HepG2 (cell line): ENCODE data around the gene FCRLA. TPM values are rescaled to one million over a fixed set of nuclear protein-coding genes. Genes with fewer than 3 reads are reported as not detected.
A peak's percentile ranks its signal among the peaks of the same experiment; 100 is the strongest.

ENCODE experiments used
- ATAC-seq: fragments of 200-7000 bp; cut with Tn5 transposase; 3 replicates; pipeline ENCODE4 v1.9.1; 2020; ENCODE audit warnings: mild to moderate bottlenecking, moderate library complexity
- BruUV-seq: library from RNA; stranded (reverse); fragments of 400-500 nt; replicated peaks from 2 replicates; lab custom pipeline; 2021; lab: Mats Ljungman, UMichigan
- CTCF ChIA-PET: fragments of 300-600 bp; formaldehyde crosslinking; extraction: SDS; loops from one replicate; lab custom pipeline; 2021; ENCODE audit warnings: low total read pairs, inconsistent platforms, low intra/inter-chr PET ratio; lab: Yijun Ruan, JAX
- POLR2A ChIA-PET: fragments of 350-600 bp; sonication (Branson Sonifier 250); formaldehyde crosslinking; loops from one replicate; lab custom pipeline; 2020; ENCODE audit warnings: antibody characterized with exemption, inconsistent platforms; lab: Yijun Ruan, JAX
- DNase-seq: peaks from one replicate; pipeline ENCODE4 v3.0.0-alpha.2; 2015; ENCODE audit warnings: low spot score
- FAIRE-seq: peaks from 3 replicates; lab custom pipeline; 2011; peaks lifted over from hg19 to GRCh38; lab: Jason Lieb, UNC
- H2AFZ ChIP-seq: one replicate; pipeline ENCODE4 v1.6.1; 2011; ENCODE audit warnings: low read length, inconsistent platforms
- H3K27ac ChIP-seq: fragments of 300-600 bp; 3 replicates; pipeline ENCODE4 v1.8.0; 2011; ENCODE audit warnings: mixed run types, mild to moderate bottlenecking, mixed read lengths, low read length, inconsistent platforms; ENCODE audit not compliant: insufficient read depth; ENCODE audit errors: extremely low read length
- H3K27me3 ChIP-seq, 2 experiments: fragments of 200-600 bp in 1 of 2; 2 replicates in 1 of 2; 3 replicates in 1 of 2; pipeline versions ENCODE4 v1.6.0 to v1.8.0; 2011; ENCODE audit warnings: low read length in 2 of 2, mild to moderate bottlenecking in 2 of 2, moderate library complexity in 2 of 2, inconsistent platforms in 1 of 2; ENCODE audit not compliant: insufficient read depth in 2 of 2, control insufficient read depth in 1 of 2
- H3K36me3 ChIP-seq, 2 experiments: fragments of 200-600 bp in 1 of 2; replicated peaks in 1 of 2; 2 replicates in 1 of 2; 3 replicates in 1 of 2; pipeline versions ENCODE4 v1.5.1 to v1.8.0; 2011; ENCODE audit warnings: low read length in 2 of 2, inconsistent platforms in 1 of 2; ENCODE audit not compliant: insufficient read depth in 2 of 2, control insufficient read depth in 1 of 2
- H3K4me1 ChIP-seq: 2 replicates; pipeline ENCODE4 v1.5.1; 2012; ENCODE audit warnings: low read length, inconsistent platforms; ENCODE audit not compliant: insufficient read depth
- H3K4me2 ChIP-seq: 2 replicates; pipeline ENCODE4 v1.6.0; 2011; ENCODE audit warnings: low read depth, low read length, inconsistent platforms
- H3K4me3 ChIP-seq, 3 experiments: fragments of 200-600 bp in 1 of 3; sonication (generic), shearing (Covaris generic) in 1 of 3; replicated peaks in 1 of 3; 2 replicates each; pipeline ENCODE4 v1.5.1; 2011 to 2016; ENCODE audit warnings: low read length in 3 of 3, inconsistent platforms in 2 of 3, low read depth in 2 of 3, mild to moderate bottlenecking in 2 of 3, control low read depth in 1 of 3, mixed read lengths in 1 of 3; ENCODE audit not compliant: insufficient read depth in 1 of 3
- H3K79me2 ChIP-seq: one replicate; pipeline ENCODE4 v1.6.1; 2011; ENCODE audit warnings: low read length, inconsistent platforms; ENCODE audit not compliant: insufficient read depth
- H3K9ac ChIP-seq: 2 replicates; pipeline ENCODE4 v1.6.0; 2011; ENCODE audit warnings: mild to moderate bottlenecking, low read depth, low read length, inconsistent platforms; ENCODE audit not compliant: insufficient read depth
- H3K9me3 ChIP-seq: 2 replicates; pipeline ENCODE4 v1.5.1; 2012; ENCODE audit warnings: mild to moderate bottlenecking, low read length
- H4K20me1 ChIP-seq: 2 replicates; pipeline ENCODE4 v1.6.0; 2011; ENCODE audit warnings: inconsistent platforms, mild to moderate bottlenecking, low read length, moderate library complexity; ENCODE audit not compliant: insufficient read depth
- CENPT ChIP-seq: sonication (generic); formaldehyde crosslinking; IDR thresholded peaks from 2 replicates; pipeline ENCODE4 v1.8.0; 2022; ENCODE audit warnings: low read depth, mild to moderate bottlenecking, moderate library complexity, missing genetic modification reagents
- GLMP ChIP-seq: sonication (generic); formaldehyde crosslinking; IDR thresholded peaks from 2 replicates; pipeline ENCODE4 v1.9.0; 2021; ENCODE audit warnings: missing genetic modification reagents, mild to moderate bottlenecking, borderline replicate concordance
- GTF2F1 ChIP-seq: fragments of 150-350 bp; IDR thresholded peaks from 2 replicates; pipeline ENCODE4 v1.6.1; 2014; ENCODE audit warnings: low read length
- HNRNPLL ChIP-seq: fragments of 200-400 bp; formaldehyde crosslinking; IDR thresholded peaks from 2 replicates; pipeline ENCODE4 v1.6.1; 2017; ENCODE audit warnings: mild to moderate bottlenecking, low read depth, low read length; ENCODE audit not compliant: poor library complexity, severe bottlenecking
- HNRNPUL1 ChIP-seq: fragments of 200-400 bp; formaldehyde crosslinking; IDR thresholded peaks from 2 replicates; pipeline ENCODE4 v1.6.1; 2017; ENCODE audit warnings: low read depth, mild to moderate bottlenecking, low read length, moderate library complexity
- HOXA5 ChIP-seq: sonication (generic); formaldehyde crosslinking; IDR thresholded peaks from 2 replicates; pipeline ENCODE4 v1.4.0; 2020; ENCODE audit warnings: missing genetic modification reagents
- JUN ChIP-seq: sonication (generic); formaldehyde crosslinking; IDR thresholded peaks from 2 replicates; pipeline ENCODE4 v1.4.0; 2020; ENCODE audit warnings: mild to moderate bottlenecking, missing genetic modification reagents
- KDM5B ChIP-seq: sonication (generic); formaldehyde crosslinking; IDR thresholded peaks from 2 replicates; pipeline ENCODE4 v1.4.0; 2020; ENCODE audit warnings: missing genetic modification reagents, mild to moderate bottlenecking, borderline replicate concordance
- LCORL ChIP-seq, 2 experiments: fragments of 450-650 bp in 1 of 2; sonication (generic) in 1 of 2; formaldehyde crosslinking in 1 of 2; IDR thresholded peaks; 2 replicates each; pipeline versions ENCODE4 v1.5.0 to v1.6.1; 2017 to 2020; ENCODE audit warnings: antibody characterized with exemption in 1 of 2, missing genetic modification reagents in 1 of 2
- MAFK ChIP-seq, 2 experiments: IDR thresholded peaks in 1 of 2; conservative IDR thresholded peaks in 1 of 2; 2 replicates each; pipeline ENCODE4 v1.6.1; 2011; ENCODE audit warnings: improper control_type of control experiment in 2 of 2, low read length in 2 of 2
- NFIC ChIP-seq: IDR thresholded peaks from 2 replicates; pipeline ENCODE4 v1.6.1; 2012; ENCODE audit warnings: mild to moderate bottlenecking, low read length, inconsistent platforms
- ONECUT2 ChIP-seq: sonication (generic); formaldehyde crosslinking; IDR thresholded peaks from 2 replicates; pipeline ENCODE4 v1.4.0; 2020; ENCODE audit warnings: missing genetic modification reagents
- PCBP2 ChIP-seq: fragments of 200-400 bp; formaldehyde crosslinking; optimal IDR thresholded peaks from 2 replicates; pipeline ENCODE3; 2018; ENCODE audit warnings: low read length, low read depth; ENCODE audit not compliant: poor library complexity, severe bottlenecking
- PLRG1 ChIP-seq: fragments of 450-650 bp; conservative IDR thresholded peaks from 2 replicates; pipeline ENCODE4 v1.6.1; 2016
- SNAPC2 ChIP-seq: sonication (generic); formaldehyde crosslinking; IDR thresholded peaks from 2 replicates; pipeline ENCODE4 v1.8.1; 2022; ENCODE audit warnings: mild to moderate bottlenecking, missing genetic modification reagents
- SRSF4 ChIP-seq: fragments of 200-400 bp; formaldehyde crosslinking; IDR thresholded peaks from one replicate; pipeline ENCODE4 v1.6.1; 2018; ENCODE audit warnings: mild to moderate bottlenecking, low read depth, low read length, moderate library complexity; ENCODE audit not compliant: poor library complexity, severe bottlenecking
- USF2 ChIP-seq, 2 experiments: sonication (generic) in 1 of 2; formaldehyde crosslinking in 1 of 2; IDR thresholded peaks; 2 replicates each; pipeline versions ENCODE4 v1.5.1 to v1.6.1; 2011 to 2020; ENCODE audit warnings: borderline replicate concordance in 1 of 2, low read depth in 1 of 2, low read length in 1 of 2, mild to moderate bottlenecking in 1 of 2, missing genetic modification reagents in 1 of 2, moderate library complexity in 1 of 2
- ZFP37 ChIP-seq: sonication (generic); formaldehyde crosslinking; IDR thresholded peaks from 2 replicates; pipeline ENCODE4 v1.4.0; 2020; ENCODE audit warnings: missing genetic modification reagents, borderline replicate concordance
- ZNF317 ChIP-seq: sonication (generic); formaldehyde crosslinking; IDR thresholded peaks from 2 replicates; pipeline ENCODE4 v1.5.0; 2020; ENCODE audit warnings: mild to moderate bottlenecking, missing genetic modification reagents
- ZNF570 ChIP-seq: sonication (generic); formaldehyde crosslinking; IDR thresholded peaks from 2 replicates; pipeline ENCODE4 v1.4.0; 2020; ENCODE audit warnings: mild to moderate bottlenecking, missing genetic modification reagents, borderline replicate concordance
- ZNF607 ChIP-seq: sonication (generic); formaldehyde crosslinking; IDR thresholded peaks from 2 replicates; pipeline ENCODE4 v1.5.1; 2020; ENCODE audit warnings: missing genetic modification reagents, mild to moderate bottlenecking, borderline replicate concordance
- WGBS: methylation state at CpG from one replicate; pipeline ENCODE4 v1.1.6; 2017; ENCODE audit warnings: low lambda C conversion rate; 5-methylcytosine and 5-hydroxymethylcytosine counted together
- in situ Hi-C: cut with HindIII; loops from 2 replicates; pipeline ENCODE4 v1.10.0; 2017; ENCODE audit warnings: low pct_unique_long_range_greater_than_20kb; ENCODE audit not compliant: extremely low pct_ligation_motif_present
- intact Hi-C: fragments of 100-400 bp; cut with micrococcal nuclease; formaldehyde crosslinking; loops from one replicate; pipeline ENCODE4 v1.10.0; 2022; ENCODE audit not compliant: unreplicated experiment
- polyA plus RNA-seq, 8 experiments: library from polyadenylated mRNA; depleted of rRNA in 3 of 8; stranded (reverse) in 7 of 8; unstranded in 1 of 8; fragments of >200 nt; fragmentation: Illumina TruSeq in 4 of 8; extraction: Trizol in 4 of 8; gene quantifications; 2 replicates each; pipeline versions ENCODE4 v1.2.1 to v1.2.3, GENCODE V29; 2011 to 2016; ENCODE audit warnings: low read depth in 4 of 8, missing spikeins in 1 of 8, mixed read lengths in 1 of 8; ENCODE audit not compliant: insufficient read depth in 1 of 8
- total RNA-seq, 5 experiments: library from RNA; depleted of rRNA; stranded (reverse); fragments of >200 nt; fragmentation: Illumina TruSeq; extraction: Trizol; gene quantifications; 2 replicates each; pipeline ENCODE4 v1.2.3, GENCODE V29; 2016; ENCODE audit warnings: low read depth in 1 of 5

The FCRLA gene
- total and polyA plus RNA-seq, 2 of the 13 experiments (the other 11 are each of a cell fraction or from before 2014, with no cell fraction given) = not detected

GRCh38 chr1:161702250-161702649, 4.8 kb upstream of the FCRLA start:
- no peak overlapping the region for H3K27ac ChIP-seq
- in situ Hi-C loops = no loop called here
- no peak overlapping the region for H2AFZ ChIP-seq
- ChIA-PET CTCF (no interaction called here), POLR2A (interaction anchor here (1.0 kb wide), 2 partner anchors 24 to 25 kb away, joined by 3 read pairs; no protein-coding TSS in a partner anchor)
- intact Hi-C loops = no loop called here
- H3K4me3 ChIP-seq = no peak overlapping the region
- WGBS = 29% methylated on average over 5 of the region's 8 CpGs
- H3K9me3 ChIP-seq = no peaks in the 10 kb centered on the region
- H3K79me2 ChIP-seq = no peaks in the 10 kb centered on the region
- peaks cover 15% of the 10 kb centered on the region for H3K4me1 ChIP-seq
- no peak overlapping the region for H3K4me2 ChIP-seq
- FAIRE-seq (peak; percentile 95), ATAC-seq (peak; percentile 100), DNase-seq (peak; percentile 90)
- H3K9ac ChIP-seq = no peak overlapping the region
- BruUV-seq = no TSS peak
- H3K27me3 ChIP-seq = no peaks in the 10 kb centered on the region
- H3K36me3 ChIP-seq = no peaks in the 10 kb centered on the region
- H4K20me1 ChIP-seq = no peaks in the 10 kb centered on the region
- TF ChIP-seq NFIC = no peak
- no peak for TF ChIP-seq GLMP (CRISPR knock-in tag)
- no peak for TF ChIP-seq ONECUT2
- TF ChIP-seq USF2 (IDR thresholded peaks at IDR 0.05; ENCODE audit: low read depth, low read length) = no peak
- TF ChIP-seq USF2 (CRISPR knock-in tag; IDR thresholded peaks at IDR 0.05; ENCODE audit: borderline replicate concordance) = no peak
- TF ChIP-seq HOXA5 (CRISPR knock-in tag) = no peak
- TF ChIP-seq ZNF570 = no peak
- no peak for TF ChIP-seq HNRNPLL
- TF ChIP-seq SRSF4 = no peak
- no peak for TF ChIP-seq HNRNPUL1
- TF ChIP-seq PLRG1 = no peak
- no peak for TF ChIP-seq ZFP37
- no peak for TF ChIP-seq PCBP2
- TF ChIP-seq LCORL (IDR thresholded peaks at IDR 0.05) = no peak
- TF ChIP-seq LCORL (CRISPR knock-in tag; IDR thresholded peaks at IDR 0.05) = peak; percentile 24; the same call in 1 of the 2 replicates
- no peak for TF ChIP-seq CENPT (CRISPR knock-in tag)
- TF ChIP-seq ZNF317 = peak; percentile 97
- TF ChIP-seq KDM5B (CRISPR knock-in tag) = no peak
- no peak for TF ChIP-seq ZNF607 (CRISPR knock-in tag)
- no peak for TF ChIP-seq JUN
- peak; percentile 26; the same call in 1 of the 2 replicates for TF ChIP-seq SNAPC2
- TF ChIP-seq GTF2F1 = no peak
- no peak; a peak in 1 of 4 replicates for TF ChIP-seq MAFK (conservative IDR thresholded peaks at IDR 0.05 in 1 of 2, IDR thresholded peaks at IDR 0.05 in 1 of 2; ENCODE audit: low read length in 2 of 2)
